ENCODE measurements around the gene GPD2.

- no peak for TF ChIP-seq CTCF (IDR thresholded peaks at IDR 0.05)
- no peak for TF ChIP-seq EZH2 (IDR thresholded peaks at IDR 0.05; ENCODE audit: borderline replicate concordance, insufficient read depth, low read depth, low read length, poor library complexity, severe bottlenecking)
Observed at GRCh38 chr2:156574112-156574511, 137.9 kb downstream of the GPD2 start.
